GM12878 (cell line): ENCODE results near the gene WFIKKN1. TPM values are rescaled to one million over a fixed set of nuclear protein-coding genes. Genes with fewer than 3 reads are reported as not detected.

Experiments
- ATAC-seq: fragments of 200-7000 bp; cut with Tn5 transposase; 3 replicates; pipeline ENCODE4 v1.9.1; 2020; ENCODE audit warnings: mild to moderate bottlenecking, moderate library complexity
- BruUV-seq: library from RNA; stranded (reverse); fragments of 400-500 nt; replicated peaks from 2 replicates; lab custom pipeline; 2021; lab: Mats Ljungman, UMichigan
- CTCF ChIA-PET: fragments of 300-600 bp; sonication (Branson Sonifier 250); formaldehyde crosslinking; extraction: SDS; loops from one replicate; lab custom pipeline; 2021; ENCODE audit warnings: inconsistent platforms; lab: Yijun Ruan, JAX
- POLR2A ChIA-PET: fragments of 350-600 bp; formaldehyde crosslinking; extraction: SDS; loops from one replicate; lab custom pipeline; 2021; ENCODE audit warnings: inconsistent platforms; lab: Charles Lee
- RAD21 ChIA-PET: fragments of 300-600 bp; sonication (Branson Sonifier 250); formaldehyde crosslinking; loops from one replicate; lab custom pipeline; 2023; ENCODE audit warnings: antibody characterized with exemption; ENCODE audit not compliant: unreplicated experiment; lab: Charles Lee
- SMC1A ChIA-PET: fragments of 300-600 bp; sonication (Branson Sonifier 250); formaldehyde crosslinking; loops from one replicate; lab custom pipeline; 2023; ENCODE audit not compliant: unreplicated experiment, uncharacterized antibody; lab: Charles Lee
- DNase-seq: peaks from one replicate; pipeline ENCODE4 v3.0.0-alpha.2; 2011; ENCODE audit warnings: low read depth, low spot score
- FAIRE-seq: peaks from 3 replicates; lab custom pipeline; 2011; peaks lifted over from hg19 to GRCh38; lab: Jason Lieb, UNC
- H2AFZ ChIP-seq: 2 replicates; pipeline ENCODE4 v1.6.0; 2011; ENCODE audit warnings: low read depth, low read length, control low read depth; ENCODE audit not compliant: control insufficient read depth
- H3K27ac ChIP-seq: 2 replicates; pipeline ENCODE4 v1.5.1; 2011; ENCODE audit warnings: control low read depth; ENCODE audit not compliant: control insufficient read depth, insufficient read depth
- H3K27me3 ChIP-seq, 2 experiments: replicated peaks in 1 of 2; 2 replicates each; pipeline versions ENCODE4 v1.6.0 to v1.6.1; 2011; ENCODE audit warnings: low read length in 1 of 2; ENCODE audit not compliant: control insufficient read depth in 2 of 2, insufficient read depth in 2 of 2
- H3K36me3 ChIP-seq, 2 experiments: 2 replicates each; pipeline ENCODE4 v1.5.1; 2011; ENCODE audit warnings: low read length in 1 of 2; ENCODE audit not compliant: control insufficient read depth in 2 of 2, insufficient read depth in 2 of 2
- H3K4me1 ChIP-seq: 2 replicates; pipeline ENCODE4 v1.6.1; 2011; ENCODE audit warnings: mild to moderate bottlenecking, low read length, moderate library complexity, mixed read lengths; ENCODE audit not compliant: control insufficient read depth, insufficient read depth
- H3K4me2 ChIP-seq: 2 replicates; pipeline ENCODE4 v1.6.0; 2011; ENCODE audit warnings: control low read depth; ENCODE audit not compliant: control insufficient read depth, insufficient read depth
- H3K4me3 ChIP-seq: fragments of 200-600 bp; sonication (generic); 2 replicates; pipeline ENCODE4 v1.5.1; 2016
- H3K79me2 ChIP-seq: 2 replicates; pipeline ENCODE4 v1.6.0; 2011; ENCODE audit warnings: low read length; ENCODE audit not compliant: control insufficient read depth, insufficient read depth
- H3K9ac ChIP-seq: 2 replicates; pipeline ENCODE4 v1.8.0; 2011; ENCODE audit warnings: low read length, control low read depth, mixed read lengths; ENCODE audit not compliant: control insufficient read depth, insufficient read depth
- H3K9me3 ChIP-seq: replicated peaks from 3 replicates; pipeline ENCODE4 v1.5.1; 2011; ENCODE audit warnings: mild to moderate bottlenecking, low read length; ENCODE audit not compliant: control insufficient read depth, insufficient read depth
- H4K20me1 ChIP-seq: 2 replicates; pipeline ENCODE4 v1.6.0; 2011; ENCODE audit not compliant: control insufficient read depth, insufficient read depth
- BCL11A ChIP-seq: IDR thresholded peaks from 2 replicates; pipeline ENCODE4 v1.6.1; 2011; ENCODE audit warnings: low read depth, low read length
- CREB1 ChIP-seq: IDR thresholded peaks from 2 replicates; pipeline ENCODE4 v1.6.1; 2012; ENCODE audit warnings: low read depth, mild to moderate bottlenecking, inconsistent platforms
- GABPA ChIP-seq: IDR thresholded peaks from 2 replicates; pipeline ENCODE4 v1.6.1; 2014; ENCODE audit warnings: antibody characterized with exemption, low read depth, mild to moderate bottlenecking, inconsistent platforms
- HDAC2 ChIP-seq: fragments of 200-600 bp; sonication (generic); IDR thresholded peaks from 2 replicates; pipeline ENCODE4 v1.6.1; 2017
- MAX ChIP-seq: IDR thresholded peaks from 2 replicates; pipeline ENCODE4 v1.6.1; 2012; ENCODE audit warnings: low read depth, low read length, improper control_type of control experiment
- MXI1 ChIP-seq: fragments of 150-350 bp; IDR thresholded peaks from 2 replicates; pipeline ENCODE4 v1.6.1; 2011; ENCODE audit warnings: low read depth, mild to moderate bottlenecking, inconsistent platforms, low read length, improper control_type of control experiment
- NFXL1 ChIP-seq: fragments of 450-650 bp; IDR thresholded peaks from 2 replicates; pipeline ENCODE4 v1.6.1; 2017; ENCODE audit warnings: antibody characterized with exemption, mild to moderate bottlenecking, borderline replicate concordance
- PBX3 ChIP-seq: IDR thresholded peaks from 2 replicates; pipeline ENCODE4 v1.6.1; 2011; ENCODE audit warnings: mild to moderate bottlenecking, low read depth, low read length, moderate library complexity; ENCODE audit not compliant: insufficient replicate concordance
- TAF1 ChIP-seq: IDR thresholded peaks from 2 replicates; pipeline ENCODE4 v1.6.1; 2011; ENCODE audit warnings: mild to moderate bottlenecking, low read depth, low read length, borderline replicate concordance
- TARDBP ChIP-seq: IDR thresholded peaks from 2 replicates; pipeline ENCODE4 v1.6.1; 2016; ENCODE audit warnings: borderline replicate concordance
- ZBTB11 ChIP-seq: fragments of 450-650 bp; formaldehyde crosslinking; IDR thresholded peaks from 2 replicates; pipeline ENCODE4 v1.5.0; 2022; ENCODE audit warnings: mild to moderate bottlenecking, missing genetic modification characterization
- ZBTB40 ChIP-seq: fragments of 450-650 bp; IDR thresholded peaks from 2 replicates; pipeline ENCODE4 v1.6.1; 2016; ENCODE audit warnings: mild to moderate bottlenecking, moderate library complexity, borderline replicate concordance
- ZNF24 ChIP-seq: fragments of 450-650 bp; IDR thresholded peaks from 2 replicates; pipeline ENCODE4 v1.6.1; 2017; ENCODE audit warnings: antibody characterized with exemption, mild to moderate bottlenecking
- ZZZ3 ChIP-seq: IDR thresholded peaks from 2 replicates; pipeline ENCODE4 v1.6.1; 2011; ENCODE audit warnings: low read depth; ENCODE audit not compliant: control insufficient read depth, insufficient read length
- WGBS: methylation state at CpG from one replicate; pipeline ENCODE4 v1.1.6; 2016; ENCODE audit warnings: low lambda C conversion rate; ENCODE audit not compliant: insufficient replicate concordance, insufficient coverage; ENCODE audit errors: missing lambda C conversion rate; 5-methylcytosine and 5-hydroxymethylcytosine counted together
- in situ Hi-C: fragments of 300-500 bp; cut with MboI; formaldehyde crosslinking; loops from 9 replicates; pipeline ENCODE4 v1.14.3; 2018; ENCODE audit warnings: mixed read lengths
- intact Hi-C: fragments of 100-400 bp; cut with micrococcal nuclease; formaldehyde crosslinking; loops from one replicate; pipeline ENCODE4 v1.14.2; 2022; ENCODE audit not compliant: unreplicated experiment
- polyA plus RNA-seq, 11 experiments: library from polyadenylated mRNA; depleted of rRNA in 4 of 11; unstranded in 6 of 11; stranded (reverse) in 5 of 11; fragments of >200 nt; fragmentation: Nextera tagmentation in 4 of 11; fragmentation: Illumina TruSeq in 1 of 11; extraction: Ambion mirVana in 4 of 11; extraction: Trizol in 1 of 11; gene quantifications; 1 replicate in 1 of 11; 2 replicates in 10 of 11; pipeline versions ENCODE4 v1.2.1 to v1.2.3, GENCODE V29; 2011 to 2016; ENCODE audit warnings: inconsistent platforms in 2 of 11, missing spikeins in 2 of 11, low read depth in 1 of 11
- total RNA-seq, 4 experiments: library from RNA; depleted of rRNA in 3 of 4; stranded (reverse); fragments of >200 nt in 3 of 4; fragmentation: Illumina TruSeq in 1 of 4; extraction: Trizol in 1 of 4; gene quantifications; 2 replicates each; pipeline versions ENCODE4 v1.2.1 to v1.2.3, GENCODE V29; 2013 to 2021

Gene WFIKKN1
- total and polyA plus RNA-seq, 10 of the 15 experiments (the other 5 are each of a cell fraction or from before 2014, with no cell fraction given), result 0.01 to 0.41 (median 0.05) TPM; not detected in 2

- no peak for DNase-seq
- RAD21 ChIA-PET, result no interaction called here
- CTCF ChIA-PET, result no interaction called here
- WGBS, result 88% methylated on average over 19 of the region's 20 CpGs
- POLR2A ChIA-PET, result no interaction called here
- Histone ChIP-seq H2AFZ (no peak overlapping the region), H3K9ac (no peak overlapping the region), H3K9me3 (no peaks in the 10 kb centered on the region), H3K4me1 (no peaks in the 10 kb centered on the region), H3K79me2 (no peaks in the 10 kb centered on the region), H4K20me1 (no peaks in the 10 kb centered on the region; the same call in 1 of the 2 replicates), H3K4me3 (no peak overlapping the region), H3K4me2 (no peak overlapping the region), H3K36me3 (no peaks in the 10 kb centered on the region), H3K27me3 (no peaks in the 10 kb centered on the region), H3K27ac (no peak overlapping the region)
- BruUV-seq, result no TSS peak
- no peak for FAIRE-seq
- intact Hi-C loops (no loop called here), in situ Hi-C loops (no loop called here)
- SMC1A ChIA-PET, result no interaction called here
- ATAC-seq, result no peak
- TF ChIP-seq GABPA (no peak), PBX3 (no peak), CREB1 (no peak), ZBTB11 (CRISPR knock-in tag) (no peak), BCL11A (no peak), MXI1 (no peak), TARDBP (no peak), MAX (no peak), TAF1 (no peak), ZZZ3 (no peak), ZBTB40 (no peak), ZNF24 (no peak), NFXL1 (no peak), HDAC2 (no peak)
Measured at GRCh38 chr16:619476-620100, 11.2 kb upstream of the WFIKKN1 start.
